K562 (cell line): ENCODE data around the gene HACD1. TPM values are rescaled to one million over a fixed set of nuclear protein-coding genes. Genes with fewer than 3 reads are reported as not detected.

ENCODE experiments used
- BRCA1 ChIP-seq, 2 experiments: fragments of 450-650 bp in 1 of 2; sonication (generic) in 1 of 2; formaldehyde crosslinking in 1 of 2; IDR thresholded peaks; 2 replicates each; pipeline versions ENCODE4 v1.5.0 to v1.6.1; 2017 to 2020; ENCODE audit warnings: mild to moderate bottlenecking in 1 of 2, missing genetic modification reagents in 1 of 2
- ESRRA ChIP-seq: fragments of 450-650 bp; IDR thresholded peaks from 2 replicates; pipeline ENCODE4 v1.6.1; 2014; ENCODE audit warnings: low read depth, mild to moderate bottlenecking, moderate library complexity, borderline replicate concordance
- ETV5 ChIP-seq: sonication (generic); formaldehyde crosslinking; IDR thresholded peaks from 2 replicates; pipeline ENCODE4 v1.4.0; 2020; ENCODE audit warnings: low read depth, mild to moderate bottlenecking, missing genetic modification reagents
- MAFF ChIP-seq: IDR thresholded peaks from 2 replicates; pipeline ENCODE4 v1.6.1; 2012; ENCODE audit warnings: low read length, improper control_type of control experiment
- NFRKB ChIP-seq: fragments of 450-650 bp; IDR thresholded peaks from 2 replicates; pipeline ENCODE4 v1.6.1; 2016; ENCODE audit warnings: low read depth
- POLR3A ChIP-seq: IDR thresholded peaks from 2 replicates; pipeline ENCODE4 v1.6.1; 2011; ENCODE audit warnings: borderline replicate concordance, mild to moderate bottlenecking, moderate library complexity; ENCODE audit not compliant: insufficient read length, insufficient read depth; ENCODE audit errors: extremely low read depth
- PTTG1 ChIP-seq: fragments of 450-650 bp; IDR thresholded peaks from 2 replicates; pipeline ENCODE4 v1.6.1; 2016; ENCODE audit warnings: low read depth, mild to moderate bottlenecking, missing genetic modification characterization, missing compliant biosample characterization
- RBBP5 ChIP-seq: fragments of 200-600 bp; sonication (generic); IDR thresholded peaks from 2 replicates; pipeline ENCODE4 v1.6.1; 2012; ENCODE audit warnings: borderline replicate concordance, mild to moderate bottlenecking, low read length, control low read depth, inconsistent platforms; ENCODE audit not compliant: insufficient read depth, poor library complexity, severe bottlenecking
- RERE ChIP-seq: sonication (generic); formaldehyde crosslinking; IDR thresholded peaks from 2 replicates; pipeline ENCODE4 v1.8.0; 2023; ENCODE audit warnings: missing genetic modification reagents, mild to moderate bottlenecking, borderline replicate concordance
- TBL1XR1 ChIP-seq, 2 experiments: IDR thresholded peaks; 2 replicates each; pipeline ENCODE4 v1.6.1; 2012; ENCODE audit warnings: improper control_type of control experiment in 2 of 2, low read length in 2 of 2, mild to moderate bottlenecking in 1 of 2
- TRIM24 ChIP-seq, 2 experiments: fragments of 450-650 bp; IDR thresholded peaks; 2 replicates each; pipeline ENCODE4 v1.6.1; 2016
- U2AF2 ChIP-seq: fragments of 200-400 bp; formaldehyde crosslinking; optimal IDR thresholded peaks from 2 replicates; pipeline ENCODE3; 2017; ENCODE audit warnings: low read depth, mild to moderate bottlenecking, low read length
- USF2 ChIP-seq: sonication (generic); formaldehyde crosslinking; IDR thresholded peaks from 2 replicates; pipeline ENCODE4 v1.5.0; 2020; ENCODE audit warnings: missing genetic modification reagents
- ZBTB34 ChIP-seq: fragments of 250-450 bp; sonication (Bioruptor Pico); IDR thresholded peaks from 2 replicates; pipeline ENCODE4 v1.8.0; 2021; ENCODE audit warnings: mild to moderate bottlenecking, moderate library complexity
- ZBTB5 ChIP-seq: fragments of 450-650 bp; IDR thresholded peaks from 2 replicates; pipeline ENCODE4 v1.6.1; 2017; ENCODE audit warnings: antibody characterized with exemption
- ZNF239 ChIP-seq: fragments of 250-450 bp; sonication (Bioruptor Pico); IDR thresholded peaks from 2 replicates; pipeline ENCODE4 v1.4.0; 2020; ENCODE audit warnings: mild to moderate bottlenecking
- ZNF263 ChIP-seq: sonication (generic); formaldehyde crosslinking; IDR thresholded peaks from 2 replicates; pipeline ENCODE4 v1.8.0; 2022; ENCODE audit warnings: mild to moderate bottlenecking, missing genetic modification reagents, borderline replicate concordance
- ZNF830 ChIP-seq: fragments of 250-450 bp; sonication (Bioruptor Pico); IDR thresholded peaks from 2 replicates; pipeline ENCODE4 v1.5.0; 2021; ENCODE audit warnings: mild to moderate bottlenecking
- polyA plus RNA-seq, 8 experiments: library from polyadenylated mRNA; depleted of rRNA in 4 of 8; stranded (reverse) in 5 of 8; unstranded in 3 of 8; fragments of >200 nt; fragmentation: Nextera tagmentation in 2 of 8; fragmentation: Illumina TruSeq in 1 of 8; extraction: Ambion mirVana in 2 of 8; extraction: Trizol in 1 of 8; gene quantifications; 2 replicates each; pipeline versions ENCODE4 v1.2.1 to v1.2.3, GENCODE V29; 2011 to 2014; ENCODE audit warnings: inconsistent platforms in 1 of 8, missing spikeins in 1 of 8
- total RNA-seq, 7 experiments: library from RNA; depleted of rRNA in 6 of 7; stranded (reverse); fragments of >200 nt in 6 of 7; fragmentation: Illumina TruSeq in 2 of 7; extraction: Trizol in 2 of 7; gene quantifications; 2 replicates each; pipeline versions ENCODE4 v1.2.1 to v1.2.3, GENCODE V29; 2011 to 2021; ENCODE audit warnings: low replicate concordance in 1 of 7

HACD1 gene
- total and polyA plus RNA-seq, 9 of the 15 experiments (the other 6 are each of a cell fraction or from before 2014, with no cell fraction given): 0.99 to 4.5 (median 2.4) TPM

GRCh38 chr10:17616403-17617030 is 657 bp downstream of the HACD1 start (continued):
- no peak for TF ChIP-seq PTTG1 (tag)
- no peak for TF ChIP-seq ZBTB5
- TF ChIP-seq MAFF: peak; percentile 75; the same call in 1 of the 2 replicates
- peak in 1 of 2 experiments; percentile 61; a peak in 1 of 4 replicates for TF ChIP-seq TBL1XR1 (IDR thresholded peaks at IDR 0.05; ENCODE audit: low read length in 2 of 2)
- TF ChIP-seq ZBTB34: no peak
- peak; percentile 49 to 75; a peak in 3 of 4 replicates for TF ChIP-seq TRIM24 (IDR thresholded peaks at IDR 0.05)
- TF ChIP-seq USF2: no peak
- no peak for TF ChIP-seq ETV5
- no peak for TF ChIP-seq ZNF239
- TF ChIP-seq POLR3A: no peak
- TF ChIP-seq RBBP5: no peak
- no peak for TF ChIP-seq U2AF2
- no peak for TF ChIP-seq NFRKB
- peak; percentile 51; the same call in 1 of the 2 replicates for TF ChIP-seq ESRRA
- TF ChIP-seq RERE (CRISPR knock-in tag): no peak
- TF ChIP-seq ZNF263 (CRISPR knock-in tag): no peak
- no peak for TF ChIP-seq BRCA1 (IDR thresholded peaks at IDR 0.05)
- no peak for TF ChIP-seq BRCA1 (CRISPR knock-in tag; IDR thresholded peaks at IDR 0.05)
- no peak for TF ChIP-seq ZNF830 (CRISPR knock-in tag)
